Measurements from ENCODE around the gene LLCFC1. TPM values are rescaled to one million over a fixed set of nuclear protein-coding genes. Genes with fewer than 3 reads are reported as not detected.

Gene LLCFC1
- polyA plus RNA-seq, 1 donor from 2014 or later: not detected

DNA sequence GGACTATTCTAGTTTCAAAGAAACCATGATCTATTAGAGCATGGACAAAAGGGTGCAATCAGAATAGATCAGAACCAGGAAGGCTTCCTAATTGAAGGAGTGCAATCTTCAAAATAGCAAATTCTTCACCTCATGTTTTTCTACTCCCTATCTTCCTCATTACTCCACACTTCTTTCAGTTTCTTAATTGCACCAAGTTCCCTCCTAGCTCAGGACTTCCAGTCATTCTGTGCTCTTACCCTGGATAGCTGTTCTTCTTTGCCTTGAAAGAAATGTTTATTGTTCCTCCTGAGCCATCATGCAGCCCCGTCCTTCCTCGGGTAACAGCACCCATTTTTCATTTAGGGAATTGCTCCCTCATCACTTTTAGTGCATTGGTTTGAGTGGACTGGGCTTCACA lies 28.8 kb upstream of the LLCFC1 start:
- Histone ChIP-seq H3K36me3 (ENCODE audit: insufficient read depth, low read length) (no peaks in the 10 kb centered on the region), H3F3A (ENCODE audit: insufficient read depth, low read length, poor library complexity, severe bottlenecking) (no peaks in the 10 kb centered on the region), H3K9me3 (ENCODE audit: low read length) (no peaks in the 10 kb centered on the region), H3K9me2 (ENCODE audit: insufficient read depth, low read length) (no peaks in the 10 kb centered on the region), H3K27me3 (ENCODE audit: insufficient read depth, low read depth, low read length) (no peaks in the 10 kb centered on the region), H3K79me2 (replicated peaks; ENCODE audit: insufficient read depth, low read length) (no peaks in the 10 kb centered on the region), H3K27ac (ENCODE audit: low read length) (no peak overlapping the region), H3K4me3 (ENCODE audit: low read length) (no peak overlapping the region), H3K4me2 (ENCODE audit: low read length) (no peak overlapping the region), H3K9ac (ENCODE audit: low read length) (no peak overlapping the region), H2AFZ (ENCODE audit: low read depth, low read length) (no peak overlapping the region), H4K20me1 (ENCODE audit: insufficient read depth) (no peaks in the 10 kb centered on the region)
- no peak for TF ChIP-seq MXI1 (conservative IDR thresholded peaks at IDR 0.05; ENCODE audit: poor library complexity, severe bottlenecking)
- no peak for TF ChIP-seq EP300 (conservative IDR thresholded peaks at IDR 0.05; ENCODE audit: poor library complexity, severe bottlenecking)
- no peak for TF ChIP-seq RAD21 (conservative IDR thresholded peaks at IDR 0.05)
- TF ChIP-seq, protein P1, sequence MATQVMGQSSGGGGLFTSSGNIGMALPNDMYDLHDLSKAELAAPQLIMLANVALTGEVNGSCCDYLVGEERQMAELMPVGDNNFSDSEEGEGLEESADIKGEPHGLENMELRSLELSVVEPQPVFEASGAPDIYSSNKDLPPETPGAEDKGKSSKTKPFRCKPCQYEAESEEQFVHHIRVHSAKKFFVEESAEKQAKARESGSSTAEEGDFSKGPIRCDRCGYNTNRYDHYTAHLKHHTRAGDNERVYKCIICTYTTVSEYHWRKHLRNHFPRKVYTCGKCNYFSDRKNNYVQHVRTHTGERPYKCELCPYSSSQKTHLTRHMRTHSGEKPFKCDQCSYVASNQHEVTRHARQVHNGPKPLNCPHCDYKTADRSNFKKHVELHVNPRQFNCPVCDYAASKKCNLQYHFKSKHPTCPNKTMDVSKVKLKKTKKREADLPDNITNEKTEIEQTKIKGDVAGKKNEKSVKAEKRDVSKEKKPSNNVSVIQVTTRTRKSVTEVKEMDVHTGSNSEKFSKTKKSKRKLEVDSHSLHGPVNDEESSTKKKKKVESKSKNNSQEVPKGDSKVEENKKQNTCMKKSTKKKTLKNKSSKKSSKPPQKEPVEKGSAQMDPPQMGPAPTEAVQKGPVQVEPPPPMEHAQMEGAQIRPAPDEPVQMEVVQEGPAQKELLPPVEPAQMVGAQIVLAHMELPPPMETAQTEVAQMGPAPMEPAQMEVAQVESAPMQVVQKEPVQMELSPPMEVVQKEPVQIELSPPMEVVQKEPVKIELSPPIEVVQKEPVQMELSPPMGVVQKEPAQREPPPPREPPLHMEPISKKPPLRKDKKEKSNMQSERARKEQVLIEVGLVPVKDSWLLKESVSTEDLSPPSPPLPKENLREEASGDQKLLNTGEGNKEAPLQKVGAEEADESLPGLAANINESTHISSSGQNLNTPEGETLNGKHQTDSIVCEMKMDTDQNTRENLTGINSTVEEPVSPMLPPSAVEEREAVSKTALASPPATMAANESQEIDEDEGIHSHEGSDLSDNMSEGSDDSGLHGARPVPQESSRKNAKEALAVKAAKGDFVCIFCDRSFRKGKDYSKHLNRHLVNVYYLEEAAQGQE (IDR thresholded peaks at IDR 0.05; ENCODE audit: borderline replicate concordance): no peak
- TF ChIP-seq, protein P2, sequence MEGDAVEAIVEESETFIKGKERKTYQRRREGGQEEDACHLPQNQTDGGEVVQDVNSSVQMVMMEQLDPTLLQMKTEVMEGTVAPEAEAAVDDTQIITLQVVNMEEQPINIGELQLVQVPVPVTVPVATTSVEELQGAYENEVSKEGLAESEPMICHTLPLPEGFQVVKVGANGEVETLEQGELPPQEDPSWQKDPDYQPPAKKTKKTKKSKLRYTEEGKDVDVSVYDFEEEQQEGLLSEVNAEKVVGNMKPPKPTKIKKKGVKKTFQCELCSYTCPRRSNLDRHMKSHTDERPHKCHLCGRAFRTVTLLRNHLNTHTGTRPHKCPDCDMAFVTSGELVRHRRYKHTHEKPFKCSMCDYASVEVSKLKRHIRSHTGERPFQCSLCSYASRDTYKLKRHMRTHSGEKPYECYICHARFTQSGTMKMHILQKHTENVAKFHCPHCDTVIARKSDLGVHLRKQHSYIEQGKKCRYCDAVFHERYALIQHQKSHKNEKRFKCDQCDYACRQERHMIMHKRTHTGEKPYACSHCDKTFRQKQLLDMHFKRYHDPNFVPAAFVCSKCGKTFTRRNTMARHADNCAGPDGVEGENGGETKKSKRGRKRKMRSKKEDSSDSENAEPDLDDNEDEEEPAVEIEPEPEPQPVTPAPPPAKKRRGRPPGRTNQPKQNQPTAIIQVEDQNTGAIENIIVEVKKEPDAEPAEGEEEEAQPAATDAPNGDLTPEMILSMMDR (IDR thresholded peaks at IDR 0.05; ENCODE audit: poor library complexity, severe bottlenecking): no peak
- no peak for TF ChIP-seq SMC3 (conservative IDR thresholded peaks at IDR 0.05; ENCODE audit: poor library complexity)
- TF ChIP-seq POLR2AphosphoS5 (IDR thresholded peaks at IDR 0.05): no peak
- TF ChIP-seq EZH2 (IDR thresholded peaks at IDR 0.05; ENCODE audit: borderline replicate concordance, insufficient read depth, low read length, poor library complexity, severe bottlenecking): no peak
- TF ChIP-seq TAF1 (IDR thresholded peaks at IDR 0.05; ENCODE audit: low read depth): no peak

DNA sequence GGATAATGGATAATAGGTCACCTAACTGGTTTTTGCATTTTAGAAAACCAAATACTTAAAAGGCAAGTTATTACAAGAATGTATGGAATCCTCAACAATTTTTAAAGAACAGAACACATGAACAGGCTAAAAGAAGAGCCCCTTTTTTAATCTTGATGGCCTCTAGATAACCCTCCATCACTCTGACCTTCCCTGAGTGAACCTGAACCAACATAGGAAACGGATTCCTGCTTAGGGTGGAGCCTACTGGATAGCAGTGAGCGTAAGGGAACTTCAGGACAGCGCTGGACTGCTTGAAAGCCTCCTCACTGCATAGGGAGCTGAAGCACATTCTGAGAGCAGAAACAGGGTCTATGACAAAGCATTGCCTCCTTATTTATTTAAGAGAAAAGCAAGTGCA lies 26.2 kb upstream of the LLCFC1 start:
- TF ChIP-seq TAF1 (IDR thresholded peaks at IDR 0.05; ENCODE audit: low read depth) (no peak), MXI1 (conservative IDR thresholded peaks at IDR 0.05; ENCODE audit: poor library complexity, severe bottlenecking) (no peak), EZH2 (IDR thresholded peaks at IDR 0.05; ENCODE audit: borderline replicate concordance, insufficient read depth, low read length, poor library complexity, severe bottlenecking) (no peak), EP300 (conservative IDR thresholded peaks at IDR 0.05; ENCODE audit: poor library complexity, severe bottlenecking) (no peak), SMC3 (conservative IDR thresholded peaks at IDR 0.05; ENCODE audit: poor library complexity) (no peak), POLR2AphosphoS5 (IDR thresholded peaks at IDR 0.05) (no peak)
- TF ChIP-seq, protein P1 (IDR thresholded peaks at IDR 0.05; ENCODE audit: borderline replicate concordance): no peak
- TF ChIP-seq, protein P2 (IDR thresholded peaks at IDR 0.05; ENCODE audit: poor library complexity, severe bottlenecking): no peak
- H3F3A ChIP-seq (ENCODE audit: insufficient read depth, low read length, poor library complexity, severe bottlenecking): no peaks in the 10 kb centered on the region
- H3K27me3 ChIP-seq (ENCODE audit: insufficient read depth, low read depth, low read length): no peaks in the 10 kb centered on the region
- no peak overlapping the region for H3K9ac ChIP-seq (ENCODE audit: low read length)
- no peaks in the 10 kb centered on the region for H3K9me3 ChIP-seq (ENCODE audit: low read length)
- no peak overlapping the region for H3K4me2 ChIP-seq (ENCODE audit: low read length)
- no peak overlapping the region for H3K4me3 ChIP-seq (ENCODE audit: low read length)
- H3K36me3 ChIP-seq (ENCODE audit: insufficient read depth, low read length): no peaks in the 10 kb centered on the region
- H2AFZ ChIP-seq (ENCODE audit: low read depth, low read length): no peak overlapping the region
- no peaks in the 10 kb centered on the region for H4K20me1 ChIP-seq (ENCODE audit: insufficient read depth)
- no peaks in the 10 kb centered on the region for H3K9me2 ChIP-seq (ENCODE audit: insufficient read depth, low read length)
- no peaks in the 10 kb centered on the region for H3K79me2 ChIP-seq (replicated peaks; ENCODE audit: insufficient read depth, low read length)
- H3K27ac ChIP-seq (ENCODE audit: low read length): no peak overlapping the region
